SK-N-SH (cell line): Measurements from ENCODE around the gene PRKG1. TPM values are rescaled to one million over a fixed set of nuclear protein-coding genes. Genes with fewer than 3 reads are reported as not detected.

Experiments
- CTCF ChIA-PET: fragments of 300-600, 350-600 bp; formaldehyde crosslinking; extraction: SDS; loops from one replicate; lab custom pipeline; 2021; lab: Yijun Ruan, JAX
- POLR2A ChIA-PET: fragments of 350-600 bp; sonication (Branson Sonifier 250); formaldehyde crosslinking; extraction: SDS; loops from one replicate; lab custom pipeline; 2020; ENCODE audit warnings: antibody characterized with exemption, inconsistent platforms; lab: Yijun Ruan, JAX
- DNase-seq: peaks from one replicate; pipeline ENCODE4 v3.0.0; 2012
- H2AFZ ChIP-seq: fragments of 200-600 bp; sonication (generic); 2 replicates; pipeline ENCODE4 v1.8.1; 2016; ENCODE audit warnings: antibody characterized with exemption, mild to moderate bottlenecking, low read depth
- H3F3A ChIP-seq: fragments of 200-600 bp; sonication (generic); replicated peaks from 2 replicates; pipeline ENCODE3; 2016; ENCODE audit warnings: antibody characterized with exemption, mild to moderate bottlenecking; ENCODE audit not compliant: insufficient read depth
- H3K27ac ChIP-seq, 2 experiments: fragments of 200-500 bp in 1 of 2; fragments of 200-600 bp in 1 of 2; sonication (Bioruptor generic) in 1 of 2; sonication (generic), shearing (Covaris generic) in 1 of 2; 2 replicates each; pipeline versions ENCODE4 v1.5.1 to v1.6.1; 2014 to 2016; ENCODE audit warnings: low read depth in 2 of 2, inconsistent platforms in 1 of 2, low read length in 1 of 2, mild to moderate bottlenecking in 1 of 2, mixed read lengths in 1 of 2
- H3K27me3 ChIP-seq: fragments of 200-600 bp; sonication (generic), shearing (Covaris generic); 2 replicates; pipeline ENCODE4 v1.6.1; 2016; ENCODE audit warnings: mixed run types; ENCODE audit not compliant: insufficient read depth
- H3K36me3 ChIP-seq, 2 experiments: fragments of 200-500 bp in 1 of 2; fragments of 200-600 bp in 1 of 2; sonication (Bioruptor generic) in 1 of 2; sonication (generic) in 1 of 2; replicated peaks in 1 of 2; 2 replicates each; pipeline versions ENCODE3 to v1.5.1; 2014 to 2016; ENCODE audit warnings: low read length in 1 of 2, mild to moderate bottlenecking in 1 of 2; ENCODE audit not compliant: insufficient read depth in 2 of 2, control insufficient read depth in 1 of 2
- H3K4me1 ChIP-seq, 2 experiments: fragments of 200-500 bp in 1 of 2; fragments of 200-600 bp in 1 of 2; sonication (Bioruptor generic) in 1 of 2; sonication (generic), shearing (Covaris generic) in 1 of 2; 2 replicates each; pipeline versions ENCODE4 v1.5.1 to v1.6.1; 2014 to 2016; ENCODE audit warnings: low read depth in 1 of 2, low read length in 1 of 2, mixed run types in 1 of 2; ENCODE audit not compliant: insufficient read depth in 2 of 2, control insufficient read depth in 1 of 2
- H3K4me2 ChIP-seq: fragments of 200-600 bp; sonication (generic), shearing (Covaris generic); 2 replicates; pipeline ENCODE4 v1.6.1; 2017; ENCODE audit warnings: mixed run types
- H3K4me3 ChIP-seq, 2 experiments: fragments of 200-500 bp in 1 of 2; fragments of 200-600 bp in 1 of 2; sonication (Bioruptor generic) in 1 of 2; sonication (generic), shearing (Covaris generic) in 1 of 2; 2 replicates each; pipeline versions ENCODE4 v1.5.1 to v1.8.1; 2014 to 2016; ENCODE audit warnings: low read depth in 2 of 2, inconsistent platforms in 1 of 2, low read length in 1 of 2, mild to moderate bottlenecking in 1 of 2, mixed read lengths in 1 of 2, moderate library complexity in 1 of 2
- H3K79me2 ChIP-seq: fragments of 200-600 bp; sonication (generic); 2 replicates; pipeline ENCODE4 v1.8.1; 2017; ENCODE audit warnings: mild to moderate bottlenecking; ENCODE audit not compliant: insufficient read depth
- H3K9ac ChIP-seq: fragments of 200-600 bp; sonication (generic); 2 replicates; pipeline ENCODE4 v1.6.1; 2017; ENCODE audit warnings: mixed run types
- H3K9me2 ChIP-seq: fragments of 200-600 bp; sonication (generic); 2 replicates; pipeline ENCODE4 v1.6.1; 2017; ENCODE audit warnings: mixed run types
- H3K9me3 ChIP-seq: fragments of 200-600 bp; sonication (generic); 2 replicates; pipeline ENCODE4 v1.6.1; 2017; ENCODE audit warnings: mixed run types, mild to moderate bottlenecking, moderate library complexity
- H4K20me1 ChIP-seq: fragments of 200-600 bp; sonication (generic); 2 replicates; pipeline ENCODE4 v1.6.1; 2017; ENCODE audit warnings: mild to moderate bottlenecking, mixed run types; ENCODE audit not compliant: insufficient read depth
- FOXM1 ChIP-seq: IDR thresholded peaks from 2 replicates; pipeline ENCODE4 v1.4.0; 2012; ENCODE audit warnings: low read depth, mild to moderate bottlenecking
- GABPA ChIP-seq: IDR thresholded peaks from 2 replicates; pipeline ENCODE4 v1.4.0; 2012; ENCODE audit warnings: low read depth, mild to moderate bottlenecking
- JUND ChIP-seq: IDR thresholded peaks from 2 replicates; pipeline ENCODE4 v1.4.0; 2012
- MEF2A ChIP-seq: IDR thresholded peaks from 2 replicates; pipeline ENCODE4 v1.4.0; 2012; ENCODE audit warnings: low read depth, borderline replicate concordance
- MXI1 ChIP-seq: IDR thresholded peaks from 2 replicates; pipeline ENCODE4 v1.6.1; 2012; ENCODE audit warnings: mild to moderate bottlenecking, low read depth, low read length, improper control_type of control experiment
- NFIC ChIP-seq: IDR thresholded peaks from 2 replicates; pipeline ENCODE4 v1.4.0; 2012; ENCODE audit warnings: borderline replicate concordance
- NRF1 ChIP-seq: IDR thresholded peaks from 2 replicates; pipeline ENCODE4 v1.6.1; 2012; ENCODE audit warnings: low read depth, mild to moderate bottlenecking, low read length
- POLR2AphosphoS5 ChIP-seq: IDR thresholded peaks from 2 replicates; pipeline ENCODE4 v1.6.1; 2012; ENCODE audit warnings: low read depth, low read length
- RXRA ChIP-seq: IDR thresholded peaks from 2 replicates; pipeline ENCODE4 v1.4.0; 2012; ENCODE audit warnings: low read depth, mild to moderate bottlenecking, borderline replicate concordance
- SIN3A ChIP-seq: IDR thresholded peaks from 2 replicates; pipeline ENCODE4 v1.6.1; 2012; ENCODE audit warnings: low read depth, mild to moderate bottlenecking, low read length, moderate library complexity, borderline replicate concordance
- SMC3 ChIP-seq: IDR thresholded peaks from 2 replicates; pipeline ENCODE4 v1.6.1; 2012; ENCODE audit warnings: low read depth, low read length, improper control_type of control experiment
- USF1 ChIP-seq: IDR thresholded peaks from 2 replicates; pipeline ENCODE4 v1.4.0; 2012; ENCODE audit warnings: low read depth, borderline replicate concordance
- YY1 ChIP-seq: IDR thresholded peaks from 2 replicates; pipeline ENCODE4 v1.4.0; 2012; ENCODE audit warnings: low read depth, mild to moderate bottlenecking
- WGBS: methylation state at CpG from one replicate; pipeline ENCODE4 v1.1.6; 2017; ENCODE audit warnings: low lambda C conversion rate; 5-methylcytosine and 5-hydroxymethylcytosine counted together
- polyA plus RNA-seq, 3 experiments: library from polyadenylated mRNA; depleted of rRNA; stranded (reverse); fragments of >200 nt; gene quantifications; 2 replicates each; pipeline ENCODE4 v1.2.3, GENCODE V29; 2012
- TF ChIP-seq, protein P1 (sequence below): fragments of 200-600 bp; sonication (generic); IDR thresholded peaks from 2 replicates; pipeline ENCODE4 v1.6.1; 2017; ENCODE audit warnings: antibody characterized with exemption, mild to moderate bottlenecking, moderate library complexity
- TF ChIP-seq, protein P2 (sequence below): IDR thresholded peaks from 2 replicates; pipeline ENCODE4 v1.4.0; 2012; ENCODE audit warnings: low read depth, borderline replicate concordance
- TF ChIP-seq, protein P3 (sequence below): fragments of 150-350 bp; IDR thresholded peaks from 2 replicates; pipeline ENCODE4 v1.6.1; 2016; ENCODE audit warnings: mild to moderate bottlenecking, low read depth, low read length
- TF ChIP-seq, protein P4 (sequence below): fragments of 150-350 bp; IDR thresholded peaks from 2 replicates; pipeline ENCODE4 v1.6.1; 2017; ENCODE audit warnings: antibody characterized with exemption, low read length, low read depth, borderline replicate concordance

Gene PRKG1
- polyA plus RNA-seq, 1 of the 3 experiments (the other 2 are of a cell fraction), result 4.1 TPM

GRCh38 chr10:51638737-51639136 is 564.5 kb downstream of the PRKG1 start:
- Histone ChIP-seq H4K20me1 (no peaks in the 10 kb centered on the region), H3K79me2 (no peaks in the 10 kb centered on the region), H3K9me2 (no peaks in the 10 kb centered on the region), H3K4me3 (no peak overlapping the region), H2AFZ (no peak overlapping the region), H3K9me3 (no peaks in the 10 kb centered on the region), H3K9ac (no peak overlapping the region), H3K4me2 (no peak overlapping the region), H3F3A (no peaks in the 10 kb centered on the region), H3K27me3 (no peaks in the 10 kb centered on the region), H3K4me1 (peaks cover 0 to 8% of the 10 kb centered on the region in 2 experiments; a peak in 1 of 4 replicates), H3K36me3 (no peaks in the 10 kb centered on the region), H3K27ac (no peak overlapping the region)
- DNase-seq, result no peak
- ChIA-PET POLR2A (interaction anchor here (0.6 kb wide), 1 partner anchor 1014 kb away, joined by 7 read pairs; no protein-coding TSS in a partner anchor), CTCF (no interaction called here)
- TF ChIP-seq, protein P1, sequence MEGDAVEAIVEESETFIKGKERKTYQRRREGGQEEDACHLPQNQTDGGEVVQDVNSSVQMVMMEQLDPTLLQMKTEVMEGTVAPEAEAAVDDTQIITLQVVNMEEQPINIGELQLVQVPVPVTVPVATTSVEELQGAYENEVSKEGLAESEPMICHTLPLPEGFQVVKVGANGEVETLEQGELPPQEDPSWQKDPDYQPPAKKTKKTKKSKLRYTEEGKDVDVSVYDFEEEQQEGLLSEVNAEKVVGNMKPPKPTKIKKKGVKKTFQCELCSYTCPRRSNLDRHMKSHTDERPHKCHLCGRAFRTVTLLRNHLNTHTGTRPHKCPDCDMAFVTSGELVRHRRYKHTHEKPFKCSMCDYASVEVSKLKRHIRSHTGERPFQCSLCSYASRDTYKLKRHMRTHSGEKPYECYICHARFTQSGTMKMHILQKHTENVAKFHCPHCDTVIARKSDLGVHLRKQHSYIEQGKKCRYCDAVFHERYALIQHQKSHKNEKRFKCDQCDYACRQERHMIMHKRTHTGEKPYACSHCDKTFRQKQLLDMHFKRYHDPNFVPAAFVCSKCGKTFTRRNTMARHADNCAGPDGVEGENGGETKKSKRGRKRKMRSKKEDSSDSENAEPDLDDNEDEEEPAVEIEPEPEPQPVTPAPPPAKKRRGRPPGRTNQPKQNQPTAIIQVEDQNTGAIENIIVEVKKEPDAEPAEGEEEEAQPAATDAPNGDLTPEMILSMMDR, result peak; percentile 21; the same call in 1 of the 2 replicates
- TF ChIP-seq NFIC, result no peak
- WGBS, result 96% methylated on average over 1 of the region's 1 CpG

DNA sequence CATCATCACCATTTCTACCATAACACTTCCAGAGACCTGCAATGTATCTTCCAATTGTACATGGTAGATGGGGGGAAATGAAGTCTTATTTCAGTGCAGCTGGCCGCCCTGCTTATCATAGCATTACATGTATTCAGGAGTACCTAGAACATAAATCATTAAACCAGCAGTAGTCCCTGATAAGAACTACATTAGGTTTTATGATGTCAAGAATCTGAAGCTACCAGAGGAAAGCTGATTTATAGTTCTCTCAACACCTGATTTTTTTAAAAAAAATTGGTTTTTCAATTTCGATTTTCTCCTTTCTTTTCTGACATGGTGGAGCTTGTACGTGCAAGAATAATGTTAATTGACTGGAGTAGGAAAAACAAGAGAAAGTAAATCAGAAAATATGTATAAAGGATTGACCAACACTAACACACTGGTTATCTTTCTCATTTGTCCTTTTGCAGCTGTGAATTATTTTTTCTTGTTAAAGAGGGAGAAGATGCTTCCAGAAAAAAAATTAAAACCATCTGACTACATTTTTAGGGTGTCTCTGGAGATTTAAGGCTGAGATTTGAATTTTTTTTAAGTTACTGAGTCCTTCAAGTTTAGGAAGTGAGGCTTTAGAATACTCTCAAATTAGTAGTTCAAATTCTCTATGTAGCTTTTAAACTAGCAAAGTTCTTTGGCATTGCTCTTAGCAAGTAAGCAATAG is 566.0 kb downstream of the PRKG1 start:
- no peaks in the 10 kb centered on the region for H3K9me2 ChIP-seq
- CTCF ChIA-PET, result no interaction called here
- H3K9ac ChIP-seq, result no peak overlapping the region
- peaks cover 0 to 8% of the 10 kb centered on the region in 2 experiments; a peak in 1 of 4 replicates for H3K4me1 ChIP-seq
- no peak overlapping the region for H3K4me2 ChIP-seq
- TF ChIP-seq USF1, result no peak
- TF ChIP-seq, protein P2, sequence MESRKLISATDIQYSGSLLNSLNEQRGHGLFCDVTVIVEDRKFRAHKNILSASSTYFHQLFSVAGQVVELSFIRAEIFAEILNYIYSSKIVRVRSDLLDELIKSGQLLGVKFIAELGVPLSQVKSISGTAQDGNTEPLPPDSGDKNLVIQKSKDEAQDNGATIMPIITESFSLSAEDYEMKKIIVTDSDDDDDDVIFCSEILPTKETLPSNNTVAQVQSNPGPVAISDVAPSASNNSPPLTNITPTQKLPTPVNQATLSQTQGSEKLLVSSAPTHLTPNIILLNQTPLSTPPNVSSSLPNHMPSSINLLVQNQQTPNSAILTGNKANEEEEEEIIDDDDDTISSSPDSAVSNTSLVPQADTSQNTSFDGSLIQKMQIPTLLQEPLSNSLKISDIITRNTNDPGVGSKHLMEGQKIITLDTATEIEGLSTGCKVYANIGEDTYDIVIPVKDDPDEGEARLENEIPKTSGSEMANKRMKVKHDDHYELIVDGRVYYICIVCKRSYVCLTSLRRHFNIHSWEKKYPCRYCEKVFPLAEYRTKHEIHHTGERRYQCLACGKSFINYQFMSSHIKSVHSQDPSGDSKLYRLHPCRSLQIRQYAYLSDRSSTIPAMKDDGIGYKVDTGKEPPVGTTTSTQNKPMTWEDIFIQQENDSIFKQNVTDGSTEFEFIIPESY, result no peak
- TF ChIP-seq, protein P3, sequence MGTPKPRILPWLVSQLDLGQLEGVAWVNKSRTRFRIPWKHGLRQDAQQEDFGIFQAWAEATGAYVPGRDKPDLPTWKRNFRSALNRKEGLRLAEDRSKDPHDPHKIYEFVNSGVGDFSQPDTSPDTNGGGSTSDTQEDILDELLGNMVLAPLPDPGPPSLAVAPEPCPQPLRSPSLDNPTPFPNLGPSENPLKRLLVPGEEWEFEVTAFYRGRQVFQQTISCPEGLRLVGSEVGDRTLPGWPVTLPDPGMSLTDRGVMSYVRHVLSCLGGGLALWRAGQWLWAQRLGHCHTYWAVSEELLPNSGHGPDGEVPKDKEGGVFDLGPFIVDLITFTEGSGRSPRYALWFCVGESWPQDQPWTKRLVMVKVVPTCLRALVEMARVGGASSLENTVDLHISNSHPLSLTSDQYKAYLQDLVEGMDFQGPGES, result no peak
- no peak for TF ChIP-seq MEF2A
- TF ChIP-seq NRF1, result no peak
- TF ChIP-seq MXI1, result no peak
- TF ChIP-seq SIN3A, result no peak
- TF ChIP-seq JUND, result no peak
- no peak for TF ChIP-seq SMC3
- TF ChIP-seq YY1, result no peak
- TF ChIP-seq RXRA, result no peak
- TF ChIP-seq GABPA, result no peak
- TF ChIP-seq NFIC, result no peak
- no peak for TF ChIP-seq FOXM1
- TF ChIP-seq POLR2AphosphoS5, result no peak
- TF ChIP-seq, protein P4, sequence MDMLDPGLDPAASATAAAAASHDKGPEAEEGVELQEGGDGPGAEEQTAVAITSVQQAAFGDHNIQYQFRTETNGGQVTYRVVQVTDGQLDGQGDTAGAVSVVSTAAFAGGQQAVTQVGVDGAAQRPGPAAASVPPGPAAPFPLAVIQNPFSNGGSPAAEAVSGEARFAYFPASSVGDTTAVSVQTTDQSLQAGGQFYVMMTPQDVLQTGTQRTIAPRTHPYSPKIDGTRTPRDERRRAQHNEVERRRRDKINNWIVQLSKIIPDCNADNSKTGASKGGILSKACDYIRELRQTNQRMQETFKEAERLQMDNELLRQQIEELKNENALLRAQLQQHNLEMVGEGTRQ, result no peak
- TF ChIP-seq, all 33 proteins: peak for 0
- Histone ChIP-seq H3K27me3 (no peaks in the 10 kb centered on the region), H3K9me3 (no peaks in the 10 kb centered on the region), H4K20me1 (no peaks in the 10 kb centered on the region), H3F3A (no peaks in the 10 kb centered on the region), H3K27ac (no peak overlapping the region), H3K79me2 (no peaks in the 10 kb centered on the region), H3K4me3 (no peak overlapping the region), H3K36me3 (no peaks in the 10 kb centered on the region), H2AFZ (no peak overlapping the region)
- WGBS, result 76% methylated on average over 3 of the region's 3 CpGs
- POLR2A ChIA-PET, result no interaction called here
- DNase-seq, result no peak
